ENCODE results near the gene MTHFD1L. TPM values are rescaled to one million over a fixed set of nuclear protein-coding genes. Genes with fewer than 3 reads are reported as not detected.
A peak's percentile ranks its signal among the peaks of the same experiment; 100 is the strongest.
"Not testable (repeated sequence)": the region's sequence is repeated elsewhere in the genome, so short reads cannot be mapped to it uniquely, and the experiment has no call there.

The MTHFD1L gene
- total RNA-seq, 3 donors from 2014 or later: 170 to 193 (median 190) TPM

DNA sequence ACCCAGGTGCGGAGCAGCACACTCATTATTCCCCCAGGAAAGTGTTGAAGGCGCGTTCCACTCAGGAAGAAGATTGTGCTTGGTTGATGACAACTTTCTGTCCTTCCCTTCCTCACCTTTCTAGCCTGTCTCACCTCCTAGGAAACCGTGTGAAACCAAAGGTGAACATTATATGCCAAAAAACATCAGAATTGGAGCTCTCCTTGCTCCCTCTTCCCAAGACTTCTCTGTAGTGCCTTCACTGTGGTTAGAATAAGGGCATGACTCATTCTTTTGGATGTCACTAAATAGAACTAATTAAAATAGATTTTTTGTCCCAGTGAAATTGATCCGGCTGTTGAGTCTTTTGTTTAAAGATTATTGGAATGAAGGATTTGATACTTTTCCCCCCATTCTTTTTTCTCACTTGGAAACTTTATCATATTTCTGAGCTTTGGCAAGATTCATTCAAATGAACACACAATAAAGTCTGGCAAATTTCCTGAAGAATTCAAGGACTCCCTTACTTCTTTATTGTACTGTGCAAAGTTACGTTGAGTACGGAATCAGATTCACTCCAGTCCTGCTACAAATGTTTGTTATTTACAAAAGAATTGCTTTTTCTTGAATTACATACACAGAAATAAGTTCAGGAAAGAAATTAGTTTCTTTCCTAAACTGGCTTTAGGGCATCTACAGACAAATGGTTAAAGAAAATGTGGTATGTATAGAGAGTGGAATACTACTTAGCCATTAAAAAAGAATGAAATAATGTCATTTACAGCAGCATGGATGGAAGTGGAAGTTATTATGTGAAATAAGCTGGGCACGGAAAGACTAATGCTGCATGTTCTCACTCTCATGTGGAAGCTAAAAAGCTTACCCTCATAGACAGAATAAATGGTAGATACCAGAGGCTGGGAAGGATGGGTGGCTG is 231.4 kb downstream of the MTHFD1L start:
- H3K4me3 Mint-ChIP-seq: no peak overlapping the region
- H3K4me1 Mint-ChIP-seq (ENCODE audit: low read depth): no peaks in the 10 kb centered on the region
- H3K27me3 Mint-ChIP-seq (ENCODE audit: low read depth): no peaks in the 10 kb centered on the region
- no peak for DNase-seq
- H3K36me3 Mint-ChIP-seq (ENCODE audit: insufficient read depth): peaks cover 64% of the 10 kb centered on the region
- no peak for ATAC-seq
- H3K9me3 Mint-ChIP-seq: no peaks in the 10 kb centered on the region

DNA sequence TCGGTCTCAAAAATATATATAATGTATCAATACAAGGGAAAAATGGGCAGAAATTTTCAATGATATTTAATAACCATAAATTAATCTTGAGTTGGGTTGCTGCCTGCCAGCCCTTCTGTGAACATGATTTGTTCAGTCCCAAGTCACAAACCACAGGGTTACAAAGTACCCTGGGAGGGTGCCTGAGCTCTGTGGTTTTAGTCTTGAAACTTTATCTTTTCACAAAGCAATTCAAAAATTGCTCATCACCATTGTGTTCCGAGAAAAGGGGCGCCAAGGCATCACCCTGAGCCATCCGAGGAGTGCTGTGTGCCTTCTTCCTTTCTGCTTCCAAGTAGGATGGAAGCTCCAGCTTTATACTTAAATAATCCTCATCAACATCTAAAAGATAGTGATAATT is 232.7 kb downstream of the MTHFD1L start:
- no peaks in the 10 kb centered on the region for H3K9me3 Mint-ChIP-seq
- no peaks in the 10 kb centered on the region for H3K4me1 Mint-ChIP-seq (ENCODE audit: low read depth)
- ATAC-seq: peak; percentile 32 to 48
- H3K4me3 Mint-ChIP-seq: no peak overlapping the region
- no peaks in the 10 kb centered on the region for H3K27me3 Mint-ChIP-seq (ENCODE audit: low read depth)
- DNase-seq: no peak
- H3K36me3 Mint-ChIP-seq (ENCODE audit: insufficient read depth): peaks cover 56% of the 10 kb centered on the region

DNA sequence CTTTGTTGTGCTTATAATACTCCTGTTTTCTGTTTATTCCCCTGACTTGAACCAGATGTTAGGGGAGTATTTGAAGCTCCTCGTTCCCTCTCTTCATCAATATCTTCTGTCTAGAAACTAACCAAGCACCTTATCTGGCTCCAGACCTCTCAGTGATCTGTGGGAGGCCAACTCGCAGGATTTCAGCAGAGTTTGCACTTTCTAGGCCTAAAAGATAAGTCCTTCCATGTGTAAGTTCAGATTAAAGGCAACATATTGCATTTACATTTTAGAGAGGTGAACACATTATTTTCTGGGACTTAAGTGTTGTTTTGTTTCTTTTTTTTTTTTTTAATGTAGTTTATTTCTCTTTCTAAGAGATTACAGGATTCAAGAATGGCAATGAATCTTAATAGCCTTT is 234.8 kb downstream of the MTHFD1L start:
- no peak overlapping the region for H3K4me3 Mint-ChIP-seq
- H3K27me3 Mint-ChIP-seq (ENCODE audit: low read depth): no peaks in the 10 kb centered on the region
- H3K9me3 Mint-ChIP-seq: no peaks in the 10 kb centered on the region
- peaks cover 48% of the 10 kb centered on the region for H3K36me3 Mint-ChIP-seq (ENCODE audit: insufficient read depth)
- no peak for DNase-seq
- H3K4me1 Mint-ChIP-seq (ENCODE audit: low read depth): no peaks in the 10 kb centered on the region
- no peak for ATAC-seq

DNA sequence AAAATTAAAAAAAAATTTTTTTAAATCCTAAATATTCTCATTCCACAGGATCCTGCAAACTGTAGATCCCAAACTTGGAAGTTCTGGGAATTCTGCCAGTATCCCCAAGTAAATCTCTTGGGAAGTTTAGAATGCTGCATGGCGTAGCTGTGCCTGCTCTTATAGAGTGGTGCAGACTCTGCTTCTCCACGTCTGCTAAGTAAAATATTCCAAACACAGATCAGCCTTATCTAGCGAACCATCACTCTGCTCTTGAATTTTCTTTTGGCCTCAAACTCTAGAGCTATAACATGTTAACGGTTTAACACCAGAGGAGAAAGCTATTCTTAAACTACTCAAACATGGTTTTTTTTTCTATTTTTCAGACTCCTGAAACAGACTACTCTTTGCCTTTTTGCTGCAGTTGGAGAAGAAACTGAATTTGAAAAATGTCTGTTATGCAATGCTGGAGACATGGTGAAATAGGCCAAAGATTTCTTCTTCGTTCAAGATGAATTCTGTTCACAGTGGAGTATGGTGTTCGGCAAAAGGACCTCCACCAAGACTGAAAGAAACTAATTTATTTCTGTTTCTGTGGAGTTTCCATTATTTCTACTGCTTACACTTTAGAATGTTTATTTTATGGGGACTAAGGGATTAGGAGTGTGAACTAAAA is 235.8 kb downstream of the MTHFD1L start:
- H3K4me3 Mint-ChIP-seq: no peak overlapping the region
- ATAC-seq (no peak), DNase-seq (no peak)
- H3K4me1 Mint-ChIP-seq (ENCODE audit: low read depth): no peaks in the 10 kb centered on the region
- no peaks in the 10 kb centered on the region for H3K9me3 Mint-ChIP-seq
- no peaks in the 10 kb centered on the region for H3K27me3 Mint-ChIP-seq (ENCODE audit: low read depth)
- H3K36me3 Mint-ChIP-seq (ENCODE audit: insufficient read depth): peaks cover 39% of the 10 kb centered on the region

DNA sequence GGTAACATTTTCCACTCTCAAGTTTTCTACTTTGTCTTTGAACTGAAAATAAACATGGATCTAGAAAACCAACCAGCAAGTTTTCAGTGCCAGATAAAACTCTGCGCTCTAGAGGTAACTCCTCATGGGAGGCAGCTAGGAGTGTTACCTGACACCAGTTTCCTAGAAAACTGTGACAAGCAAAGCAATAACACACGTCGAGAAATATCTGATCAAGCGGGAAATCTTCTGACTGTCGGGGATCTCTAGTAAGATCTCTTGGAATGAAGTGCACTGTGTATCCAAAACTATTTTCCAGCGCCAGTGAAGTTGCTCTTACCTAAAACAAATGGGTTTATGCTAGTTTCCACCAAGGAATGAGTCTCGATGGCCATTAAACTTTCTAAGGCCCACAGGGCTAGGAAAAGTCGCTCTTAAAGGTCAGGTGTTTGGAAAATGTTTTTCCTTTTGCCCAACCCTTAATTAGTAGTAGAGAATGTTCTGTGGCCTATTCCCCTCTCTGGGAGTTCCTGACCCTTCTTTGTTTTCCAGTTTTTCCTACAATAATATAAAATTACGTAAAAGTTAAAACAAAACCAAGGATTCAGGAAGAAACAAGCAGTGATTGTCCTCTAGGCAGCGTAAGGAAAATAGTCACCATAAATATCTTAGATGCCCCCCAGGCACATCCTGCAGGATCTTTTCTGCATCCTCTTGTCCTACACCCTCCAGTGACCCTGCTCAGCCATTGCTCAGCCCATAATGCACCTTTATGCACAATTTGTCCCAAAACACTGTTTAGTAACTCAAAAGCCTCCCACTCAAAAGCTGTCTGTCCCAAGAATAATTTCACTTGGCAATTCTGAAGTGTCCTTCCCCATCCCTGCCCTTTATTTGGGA is 236.6 kb downstream of the MTHFD1L start:
- no peaks in the 10 kb centered on the region for H3K27me3 Mint-ChIP-seq (ENCODE audit: low read depth)
- no peaks in the 10 kb centered on the region for H3K4me1 Mint-ChIP-seq (ENCODE audit: low read depth)
- peaks cover 32% of the 10 kb centered on the region for H3K36me3 Mint-ChIP-seq (ENCODE audit: insufficient read depth)
- no peaks in the 10 kb centered on the region for H3K9me3 Mint-ChIP-seq
- ATAC-seq: no peak
- H3K4me3 Mint-ChIP-seq: no peak overlapping the region
- no peak for DNase-seq

DNA sequence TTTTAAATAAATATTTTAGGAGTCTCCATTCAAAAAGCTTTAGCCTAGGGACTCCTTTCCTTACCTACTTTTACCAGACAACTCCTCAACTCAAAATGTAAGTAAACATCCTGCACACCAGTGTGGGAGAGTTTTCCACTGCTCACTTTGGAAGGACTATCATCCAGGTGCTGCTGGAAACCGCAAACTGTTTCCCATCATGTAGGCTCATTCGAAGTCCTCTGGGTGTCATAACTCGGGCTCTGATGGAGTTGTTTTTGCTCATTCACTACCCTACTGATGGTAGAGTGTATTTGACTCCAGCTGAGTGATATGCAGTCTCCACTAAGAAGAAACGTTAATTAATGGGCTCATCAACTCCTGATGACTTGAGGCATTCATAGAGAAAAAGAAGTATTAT is 237.8 kb downstream of the MTHFD1L start:
- ATAC-seq (no peak), DNase-seq (no peak)
- Mint-ChIP-seq H3K36me3 (ENCODE audit: insufficient read depth) (peaks cover 26% of the 10 kb centered on the region), H3K27me3 (ENCODE audit: low read depth) (no peaks in the 10 kb centered on the region), H3K4me3 (no peak overlapping the region), H3K4me1 (ENCODE audit: low read depth) (no peaks in the 10 kb centered on the region), H3K9me3 (no peaks in the 10 kb centered on the region)

DNA sequence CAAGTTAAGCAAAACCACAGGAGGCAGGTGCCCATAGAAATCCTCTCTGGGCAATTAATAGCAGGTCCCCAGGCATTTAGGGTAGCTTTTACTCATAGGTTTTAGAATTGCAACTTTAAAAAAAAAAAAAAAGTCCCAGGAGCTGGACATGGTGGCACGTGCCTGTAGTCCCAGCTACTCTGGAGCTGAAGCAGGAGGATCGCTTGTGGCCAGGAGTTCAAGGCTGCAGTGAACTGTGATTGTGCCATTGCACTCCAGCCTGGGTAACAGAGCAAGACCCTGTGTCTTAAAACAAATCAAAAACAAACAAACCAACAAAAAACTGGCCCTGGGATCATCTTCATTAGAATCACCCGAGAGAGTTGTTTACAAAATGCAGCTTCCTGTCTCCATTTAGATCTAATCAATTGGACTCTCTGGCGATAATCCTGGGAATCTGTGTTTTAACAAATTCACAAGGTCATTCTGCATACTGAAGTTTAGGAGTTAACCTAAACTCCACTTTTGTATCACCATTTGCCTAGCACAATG is 242.5 kb downstream of the MTHFD1L start:
- peaks cover 11% of the 10 kb centered on the region for H3K27me3 Mint-ChIP-seq (ENCODE audit: low read depth)
- peaks cover 7% of the 10 kb centered on the region for H3K36me3 Mint-ChIP-seq (ENCODE audit: insufficient read depth)
- no peaks in the 10 kb centered on the region for H3K9me3 Mint-ChIP-seq
- H3K4me1 Mint-ChIP-seq (ENCODE audit: low read depth): no peaks in the 10 kb centered on the region
- no peak for ATAC-seq
- no peak for DNase-seq
- no peak overlapping the region for H3K4me3 Mint-ChIP-seq

DNA sequence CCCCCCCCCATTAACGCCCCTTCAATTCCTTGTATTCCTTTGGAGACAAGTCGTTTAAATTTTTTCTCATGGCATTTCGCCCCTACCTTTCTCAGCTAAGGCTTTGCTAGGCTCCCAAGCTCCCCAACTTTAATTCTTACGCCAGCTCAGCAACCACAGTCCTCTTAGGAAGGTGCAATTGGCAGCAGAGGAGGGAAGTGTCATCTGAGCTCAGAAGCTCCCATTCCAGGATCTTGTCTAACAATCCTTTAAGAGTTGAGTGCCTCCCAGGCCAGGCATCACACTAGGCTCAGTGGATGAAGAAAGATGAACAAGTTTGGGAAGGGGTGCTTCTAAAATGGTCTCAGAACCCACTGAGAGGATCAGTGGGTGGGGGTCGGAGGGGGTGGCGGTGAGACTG is 243.0 kb downstream of the MTHFD1L start:
- Mint-ChIP-seq H3K4me3 (no peak overlapping the region), H3K4me1 (ENCODE audit: low read depth) (no peaks in the 10 kb centered on the region), H3K36me3 (ENCODE audit: insufficient read depth) (peaks cover 3% of the 10 kb centered on the region), H3K27me3 (ENCODE audit: low read depth) (peaks cover 14% of the 10 kb centered on the region), H3K9me3 (no peaks in the 10 kb centered on the region)
- DNase-seq (no peak), ATAC-seq (no peak)

DNA sequence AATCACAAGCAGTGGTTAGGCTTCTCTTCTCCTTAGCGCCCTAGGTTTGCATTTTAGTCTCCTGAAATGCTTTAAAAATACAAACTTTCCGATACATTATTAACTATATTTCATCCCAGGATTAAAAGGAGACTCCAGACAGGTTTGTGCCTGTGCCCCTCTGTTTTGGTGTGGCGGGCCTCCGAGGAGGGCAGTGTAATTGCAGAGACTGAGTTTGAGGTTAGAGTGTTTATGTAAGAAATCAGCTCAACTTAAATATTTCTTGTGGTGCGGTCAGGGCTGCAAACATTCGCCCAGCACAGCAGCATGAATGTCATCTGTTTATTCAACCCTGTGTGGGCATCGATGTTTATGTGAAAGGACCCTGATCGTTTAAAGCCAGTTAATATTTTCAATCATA is 243.9 kb downstream of the MTHFD1L start:
- no peak overlapping the region for H3K4me3 Mint-ChIP-seq
- no peaks in the 10 kb centered on the region for H3K36me3 Mint-ChIP-seq (ENCODE audit: insufficient read depth)
- no peak for DNase-seq
- peaks cover 14% of the 10 kb centered on the region for H3K27me3 Mint-ChIP-seq (ENCODE audit: low read depth)
- no peaks in the 10 kb centered on the region for H3K4me1 Mint-ChIP-seq (ENCODE audit: low read depth)
- no peaks in the 10 kb centered on the region for H3K9me3 Mint-ChIP-seq
- no peak for ATAC-seq

DNA sequence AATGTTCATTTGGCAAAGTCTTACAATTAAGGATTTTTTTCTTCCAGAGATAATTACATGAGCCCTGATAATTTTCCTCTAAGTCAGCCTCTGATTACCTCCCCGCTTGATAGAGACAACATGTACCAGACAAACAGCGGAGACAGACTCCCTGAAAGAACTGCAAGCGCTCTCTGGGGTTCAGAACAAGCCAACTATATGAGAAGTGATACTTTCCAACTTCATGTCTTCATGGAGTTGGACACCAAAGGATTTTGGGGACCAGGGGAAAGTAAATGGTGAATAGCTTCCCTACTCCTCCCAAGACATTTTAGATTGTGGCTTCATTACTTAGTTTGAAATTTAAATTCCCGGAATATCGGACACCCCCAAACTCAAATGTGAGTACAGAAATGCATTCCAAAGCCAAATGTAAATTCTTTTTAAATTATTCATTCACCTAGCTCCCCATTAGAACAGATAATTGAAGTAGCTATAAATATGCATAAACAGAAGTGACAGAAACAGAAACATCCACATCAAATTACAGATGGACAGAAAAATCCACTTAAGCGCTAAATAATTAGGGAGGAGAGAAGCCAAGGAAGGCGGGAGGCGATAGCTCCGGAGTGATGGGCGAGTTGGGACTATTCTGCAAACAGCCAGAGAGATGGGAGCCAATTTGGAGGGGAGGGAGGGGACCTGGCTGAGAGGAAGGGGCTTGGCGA is 244.5 kb downstream of the MTHFD1L start:
- ATAC-seq (no peak), DNase-seq (no peak)
- peaks cover 14% of the 10 kb centered on the region for H3K27me3 Mint-ChIP-seq (ENCODE audit: low read depth)
- no peaks in the 10 kb centered on the region for H3K36me3 Mint-ChIP-seq (ENCODE audit: insufficient read depth)
- no peak overlapping the region for H3K4me3 Mint-ChIP-seq
- no peaks in the 10 kb centered on the region for H3K9me3 Mint-ChIP-seq
- no peaks in the 10 kb centered on the region for H3K4me1 Mint-ChIP-seq (ENCODE audit: low read depth)

DNA sequence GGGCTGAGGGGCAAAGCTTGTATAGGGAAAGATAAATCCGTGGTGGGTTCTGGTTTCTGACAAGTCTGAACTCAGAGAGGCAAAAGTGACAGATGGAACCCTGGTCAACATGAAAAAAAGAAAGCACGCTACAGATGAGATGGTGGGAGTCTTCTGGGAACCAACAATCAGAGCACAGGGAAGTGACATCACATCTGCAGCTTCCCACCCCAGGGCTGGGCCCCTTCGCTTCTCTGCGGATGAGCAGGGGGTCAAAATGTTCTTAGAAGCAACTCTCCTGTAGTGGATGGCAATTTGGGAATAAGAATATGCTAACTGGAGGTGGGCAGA is 245.0 kb downstream of the MTHFD1L start:
- H3K9me3 Mint-ChIP-seq: no peaks in the 10 kb centered on the region
- H3K4me1 Mint-ChIP-seq (ENCODE audit: low read depth): no peaks in the 10 kb centered on the region
- H3K4me3 Mint-ChIP-seq: no peak overlapping the region
- ATAC-seq: no peak
- peaks cover 14% of the 10 kb centered on the region for H3K27me3 Mint-ChIP-seq (ENCODE audit: low read depth)
- no peaks in the 10 kb centered on the region for H3K36me3 Mint-ChIP-seq (ENCODE audit: insufficient read depth)
- no peak for DNase-seq

DNA sequence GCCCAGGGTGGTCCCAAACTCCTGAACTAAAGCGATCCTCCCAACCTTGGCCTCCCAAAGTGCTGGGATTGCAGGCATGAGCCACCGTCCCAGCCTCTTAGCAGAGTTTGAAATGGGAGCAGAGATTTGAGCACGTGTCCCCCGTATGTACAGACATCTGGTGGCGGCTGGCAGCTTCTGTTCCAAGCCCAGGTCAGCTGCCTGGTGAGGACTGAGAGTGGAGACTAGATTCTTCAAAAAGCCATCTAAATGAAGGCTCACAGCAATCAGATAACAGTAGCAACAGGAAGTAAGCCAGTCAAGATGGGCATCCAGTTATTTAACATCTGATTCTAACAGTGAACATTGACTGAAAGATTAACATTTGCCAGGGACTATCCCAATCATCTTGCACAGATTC is 246.2 kb downstream of the MTHFD1L start:
- ATAC-seq: no peak
- no peak for DNase-seq
- Mint-ChIP-seq H3K4me3 (no peak overlapping the region), H3K27me3 (ENCODE audit: low read depth) (peaks cover 14% of the 10 kb centered on the region), H3K4me1 (ENCODE audit: low read depth) (no peaks in the 10 kb centered on the region), H3K9me3 (no peaks in the 10 kb centered on the region), H3K36me3 (ENCODE audit: insufficient read depth) (no peaks in the 10 kb centered on the region)

DNA sequence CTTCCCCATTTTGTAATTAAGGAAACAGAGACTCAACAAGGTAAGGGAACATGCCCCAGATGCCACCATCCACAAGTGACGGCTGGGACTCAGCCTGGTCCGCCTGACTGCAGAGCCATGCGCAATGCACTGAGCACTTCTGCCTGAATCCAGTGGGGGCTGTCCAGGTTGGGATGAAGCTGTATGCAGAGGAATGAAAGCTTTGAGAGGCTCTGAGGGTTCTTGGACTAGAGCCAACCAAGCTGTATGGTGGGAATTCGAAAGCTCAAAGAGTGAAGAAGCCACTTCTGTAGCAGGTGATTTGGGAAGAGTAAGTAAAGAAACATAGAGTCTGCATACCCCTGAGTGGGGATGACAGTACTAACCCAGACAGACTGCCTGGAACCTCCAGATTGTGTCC is 246.6 kb downstream of the MTHFD1L start:
- Mint-ChIP-seq H3K4me3 (no peak overlapping the region), H3K36me3 (ENCODE audit: insufficient read depth) (no peaks in the 10 kb centered on the region), H3K27me3 (ENCODE audit: low read depth) (peaks cover 14% of the 10 kb centered on the region), H3K9me3 (no peaks in the 10 kb centered on the region), H3K4me1 (ENCODE audit: low read depth) (no peaks in the 10 kb centered on the region)
- no peak for DNase-seq
- no peak for ATAC-seq

DNA sequence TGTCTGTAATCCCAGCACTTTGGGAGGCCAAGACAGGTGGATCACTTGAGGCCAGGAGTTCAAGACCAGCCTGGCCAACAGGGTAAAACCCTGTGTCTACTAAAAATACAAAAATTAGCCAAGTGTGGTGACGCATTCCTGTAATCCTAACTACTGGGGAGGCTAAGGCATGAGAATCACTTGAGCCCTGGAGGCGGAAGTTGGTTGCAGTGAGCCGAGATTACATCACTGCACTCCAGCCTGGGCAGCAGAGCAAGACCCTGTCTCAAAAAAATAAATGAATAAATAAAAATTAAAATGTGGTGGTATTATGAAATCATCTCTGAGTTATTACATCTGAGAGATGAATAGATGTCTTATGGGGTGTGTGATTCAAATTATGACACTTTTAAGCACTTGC is 247.4 kb downstream of the MTHFD1L start:
- H3K9me3 Mint-ChIP-seq; H3K4me3 Mint-ChIP-seq; DNase-seq; H3K36me3 Mint-ChIP-seq (ENCODE audit: insufficient read depth); H3K4me1 Mint-ChIP-seq (ENCODE audit: low read depth); ATAC-seq: not testable (repeated sequence)
- H3K27me3 Mint-ChIP-seq (ENCODE audit: low read depth): peaks cover 14% of the 10 kb centered on the region
